Measurements from ENCODE around the gene NT5DC1.
A peak's percentile ranks its signal among the peaks of the same experiment; 100 is the strongest.

GRCh38 chr6:116073765-116074440 is 26.8 kb upstream of the NT5DC1 start:
- TF ChIP-seq RAD21 (IDR thresholded peaks at IDR 0.05; ENCODE audit: low read depth) (no peak), ZFX (IDR thresholded peaks at IDR 0.05) (no peak), ELF1 (IDR thresholded peaks at IDR 0.05; ENCODE audit: borderline replicate concordance, low read depth) (no peak), CTCF (IDR thresholded peaks at IDR 0.05 in 2 of 3, conservative IDR thresholded peaks at IDR 0.05 in 1 of 3; ENCODE audit: borderline replicate concordance in 1 of 3, insufficient read depth in 1 of 3, low read depth in 2 of 3, low read length in 2 of 3) (no peak), EZH2phosphoT487 (IDR thresholded peaks at IDR 0.05; ENCODE audit: borderline replicate concordance) (no peak), ZNF274 (IDR thresholded peaks at IDR 0.05; ENCODE audit: low read depth, low read length) (no peak), CEBPB (IDR thresholded peaks at IDR 0.05; ENCODE audit: low read depth) (peak; percentile 60)
